Body of pancreas (tissue), 4 donors: ENCODE measurements around the gene NOL12.

Experiments used
- POLR2A ChIP-seq, 3 donors: fragments of 450-650 bp; IDR thresholded peaks; one replicate each; pipeline ENCODE4 v1.6.1; 2016; ENCODE audit warnings: antibody characterized with exemption in 3 of 3, mild to moderate bottlenecking in 2 of 3
- TF ChIP-seq, protein P1 (sequence below), 7 experiments: fragments of 450-650 bp in 4 of 7; fragments of 200-600 bp in 3 of 7; sonication (generic) in 3 of 7; IDR thresholded peaks; one replicate each; pipeline ENCODE4 v1.5.1; 2016 to 2019; ENCODE audit warnings: antibody characterized with exemption in 7 of 7

GRCh38 chr22:37647317-37647716, 38.8 kb upstream of the NOL12 start:
- TF ChIP-seq, protein P1, sequence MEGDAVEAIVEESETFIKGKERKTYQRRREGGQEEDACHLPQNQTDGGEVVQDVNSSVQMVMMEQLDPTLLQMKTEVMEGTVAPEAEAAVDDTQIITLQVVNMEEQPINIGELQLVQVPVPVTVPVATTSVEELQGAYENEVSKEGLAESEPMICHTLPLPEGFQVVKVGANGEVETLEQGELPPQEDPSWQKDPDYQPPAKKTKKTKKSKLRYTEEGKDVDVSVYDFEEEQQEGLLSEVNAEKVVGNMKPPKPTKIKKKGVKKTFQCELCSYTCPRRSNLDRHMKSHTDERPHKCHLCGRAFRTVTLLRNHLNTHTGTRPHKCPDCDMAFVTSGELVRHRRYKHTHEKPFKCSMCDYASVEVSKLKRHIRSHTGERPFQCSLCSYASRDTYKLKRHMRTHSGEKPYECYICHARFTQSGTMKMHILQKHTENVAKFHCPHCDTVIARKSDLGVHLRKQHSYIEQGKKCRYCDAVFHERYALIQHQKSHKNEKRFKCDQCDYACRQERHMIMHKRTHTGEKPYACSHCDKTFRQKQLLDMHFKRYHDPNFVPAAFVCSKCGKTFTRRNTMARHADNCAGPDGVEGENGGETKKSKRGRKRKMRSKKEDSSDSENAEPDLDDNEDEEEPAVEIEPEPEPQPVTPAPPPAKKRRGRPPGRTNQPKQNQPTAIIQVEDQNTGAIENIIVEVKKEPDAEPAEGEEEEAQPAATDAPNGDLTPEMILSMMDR (IDR thresholded peaks at IDR 0.05) = no peak
- TF ChIP-seq POLR2A (IDR thresholded peaks at IDR 0.05) = no peak
